NCI-H1092 (cell line): ENCODE results near the gene ZEB1.
"Not testable (repeated sequence)": the region's sequence is repeated elsewhere in the genome, so short reads cannot be mapped to it uniquely, and the experiment has no call there.

Source experiments
- DNase-seq: peaks from one replicate; lab custom pipeline; 2025; lab: John Stamatoyannopoulos, UW

ZEB1 gene

GRCh38 chr10:31426401-31426800 is 107.4 kb downstream of the ZEB1 start:
- DNase-seq = no peak

GRCh38 chr10:31427334-31427733 is 108.3 kb downstream of the ZEB1 start:
- not testable (repeated sequence) for DNase-seq

GRCh38 chr10:31428499-31428898 is 109.5 kb downstream of the ZEB1 start:
- not testable (repeated sequence) for DNase-seq

- no peak for DNase-seq
These were observed 112.0 kb downstream of the ZEB1 start for GRCh38 chr10:31431021-31431420.

- DNase-seq = no peak
These were observed 118.9 kb downstream of the ZEB1 start for GRCh38 chr10:31437959-31438358.

GRCh38 chr10:31451766-31452165 is 132.8 kb downstream of the ZEB1 start:
- DNase-seq = no peak

GRCh38 chr10:31456468-31456867 is 137.5 kb downstream of the ZEB1 start:
- no peak for DNase-seq

GRCh38 chr10:31457858-31458257 is 138.8 kb downstream of the ZEB1 start:
- no peak for DNase-seq

- DNase-seq = no peak
These were observed 140.0 kb downstream of the ZEB1 start for GRCh38 chr10:31458974-31459373.

- no peak for DNase-seq
These were observed 141.2 kb downstream of the ZEB1 start for GRCh38 chr10:31460242-31460641.

GRCh38 chr10:31464552-31464951 is 145.5 kb downstream of the ZEB1 start:
- no peak for DNase-seq

GRCh38 chr10:31466313-31466712 is 147.3 kb downstream of the ZEB1 start:
- no peak for DNase-seq

GRCh38 chr10:31467791-31468535 is 148.9 kb downstream of the ZEB1 start:
- no peak for DNase-seq

GRCh38 chr10:31468536-31468859 is 149.5 kb downstream of the ZEB1 start:
- DNase-seq = no peak

GRCh38 chr10:31475519-31475918 is 156.5 kb downstream of the ZEB1 start:
- no peak for DNase-seq

GRCh38 chr10:31476088-31476487 is 157.1 kb downstream of the ZEB1 start:
- DNase-seq = no peak

GRCh38 chr10:31477584-31477983 is 158.6 kb downstream of the ZEB1 start:
- DNase-seq = no peak

- DNase-seq = no peak
These were observed 160.7 kb downstream of the ZEB1 start for GRCh38 chr10:31479752-31480151.

- DNase-seq = no peak
These were observed 164.5 kb downstream of the ZEB1 start for GRCh38 chr10:31483546-31483945.

- DNase-seq = no peak
These were observed 165.6 kb downstream of the ZEB1 start for GRCh38 chr10:31484431-31485135.

GRCh38 chr10:31490858-31491504 is 172.0 kb downstream of the ZEB1 start:
- no peak for DNase-seq

- DNase-seq = no peak
These were observed 188.4 kb downstream of the ZEB1 start for GRCh38 chr10:31507427-31507826.

GRCh38 chr10:31508234-31508633 is 189.2 kb downstream of the ZEB1 start:
- DNase-seq = no peak
